NCI-H345 treated with DMSO at 0.1 percent for 48 hours (cell line): Measurements from ENCODE around the gene GEMIN2.
"Not testable (repeated sequence)": the region's sequence is repeated elsewhere in the genome, so short reads cannot be mapped to it uniquely, and the experiment has no call there.

Experiments used
- DNase-seq: peaks from one replicate; lab custom pipeline; 2025; ENCODE audit not compliant: unreplicated experiment; lab: John Stamatoyannopoulos, UW

GEMIN2 gene, protein sequence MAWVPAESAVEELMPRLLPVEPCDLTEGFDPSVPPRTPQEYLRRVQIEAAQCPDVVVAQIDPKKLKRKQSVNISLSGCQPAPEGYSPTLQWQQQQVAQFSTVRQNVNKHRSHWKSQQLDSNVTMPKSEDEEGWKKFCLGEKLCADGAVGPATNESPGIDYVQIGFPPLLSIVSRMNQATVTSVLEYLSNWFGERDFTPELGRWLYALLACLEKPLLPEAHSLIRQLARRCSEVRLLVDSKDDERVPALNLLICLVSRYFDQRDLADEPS

DNA sequence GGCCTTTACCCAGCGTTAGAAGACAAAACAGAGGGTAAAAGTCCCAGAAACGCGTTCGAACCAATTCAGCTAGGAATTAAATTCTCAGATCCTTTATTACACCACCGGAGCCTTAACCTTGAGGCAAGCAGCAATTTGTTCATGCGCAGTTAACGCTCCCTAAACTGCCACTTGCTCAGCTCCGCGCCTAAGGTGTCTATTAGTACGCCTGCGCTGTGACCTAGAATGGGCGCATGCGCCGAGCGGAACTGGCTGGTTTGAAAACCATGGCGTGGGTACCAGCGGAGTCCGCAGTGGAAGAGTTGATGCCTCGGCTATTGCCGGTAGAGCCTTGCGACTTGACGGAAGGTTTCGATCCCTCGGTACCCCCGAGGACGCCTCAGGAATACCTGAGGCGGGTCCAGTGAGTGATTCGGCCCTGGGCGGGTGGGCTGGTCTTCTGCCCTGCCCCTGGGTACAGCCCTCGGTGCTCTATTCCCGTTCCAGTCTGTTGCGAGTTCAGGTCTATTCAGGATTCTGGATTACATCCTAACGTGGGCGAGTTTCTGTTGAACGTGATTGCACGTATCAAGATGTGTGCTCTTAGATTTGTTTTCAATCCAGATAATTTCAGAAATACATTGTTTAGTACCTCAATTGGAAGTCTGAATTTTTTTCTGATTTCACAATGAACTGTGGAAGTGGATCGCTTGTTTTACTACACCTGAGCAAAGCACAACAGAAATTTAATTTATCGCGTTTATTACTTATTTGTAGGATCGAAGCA lies at the start of gene GEMIN2:
GEMIN2 (plus strand) TSS at position 251 of the 766 bp plus-strand sequence; CDS start at position 267, 16 bp downstream.
- DNase-seq = peak; percentile 94

DNA sequence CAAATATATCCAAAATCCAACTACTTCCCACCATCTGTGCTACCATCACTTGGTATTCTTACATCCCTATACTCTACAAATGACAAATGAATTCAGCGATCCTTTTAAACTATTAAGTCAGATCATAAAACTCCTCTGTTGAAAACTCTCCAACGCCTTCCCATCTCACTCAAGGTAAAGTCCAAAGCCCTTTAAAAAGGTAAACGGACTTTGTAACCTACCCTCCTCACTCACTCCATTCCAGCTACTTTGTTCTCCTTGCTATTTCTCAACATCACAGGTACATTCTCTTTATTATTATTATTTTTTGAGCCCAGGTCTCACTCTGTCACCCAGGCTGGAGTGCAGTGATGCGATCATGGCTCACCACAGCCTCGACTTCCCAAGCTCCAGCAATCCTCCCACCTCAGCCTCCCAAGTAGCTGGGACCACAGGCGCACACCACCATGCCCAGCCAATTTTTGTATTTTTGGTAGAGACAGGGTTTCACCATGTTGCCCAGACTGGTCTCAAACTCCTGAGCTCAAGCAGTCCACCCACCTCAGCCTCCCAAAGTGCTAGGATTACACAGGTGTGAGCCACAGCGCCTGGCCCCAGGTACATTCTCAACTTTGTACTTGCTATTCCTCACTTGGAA lies 44.8 kb upstream of the GEMIN2 start:
- DNase-seq = not testable (repeated sequence)

DNA sequence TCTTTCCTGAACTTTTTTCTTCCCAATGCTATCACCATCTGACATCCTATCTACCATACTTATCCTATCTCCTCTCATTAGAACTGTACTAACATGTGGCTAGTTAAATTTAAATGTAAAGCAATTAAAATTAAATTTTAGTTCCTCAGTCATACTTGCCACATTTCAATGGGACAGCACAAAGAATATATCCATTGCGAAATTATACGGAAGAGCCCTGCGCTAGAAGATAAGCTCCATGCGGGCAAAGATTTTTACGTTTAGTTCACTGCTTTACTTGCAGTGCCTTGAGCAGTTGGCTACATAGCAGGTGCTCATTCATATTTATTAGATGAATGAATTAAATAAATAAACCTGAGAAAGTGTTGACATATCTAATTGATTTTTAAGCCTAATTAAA lies 44.2 kb upstream of the GEMIN2 start:
- DNase-seq = no peak

DNA sequence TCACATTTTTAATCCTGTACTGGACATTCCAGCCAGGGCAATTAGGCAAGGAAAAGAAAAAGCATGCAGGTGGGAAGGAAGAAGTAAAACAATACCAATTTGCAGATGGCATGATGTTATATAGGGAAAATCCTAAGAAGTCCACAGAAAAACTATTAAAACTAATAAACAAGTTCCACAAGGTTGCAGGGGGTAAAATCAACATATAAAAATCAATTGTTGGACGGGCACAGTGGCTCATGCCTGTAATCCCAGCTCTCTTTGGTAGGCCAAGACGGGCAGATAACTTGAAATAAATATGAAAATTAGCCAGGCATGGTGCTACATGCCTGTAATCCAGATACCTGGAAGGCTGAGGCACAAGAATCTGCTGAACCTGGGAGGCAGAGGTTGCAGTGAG lies 43.0 kb upstream of the GEMIN2 start:
- DNase-seq = no peak

DNA sequence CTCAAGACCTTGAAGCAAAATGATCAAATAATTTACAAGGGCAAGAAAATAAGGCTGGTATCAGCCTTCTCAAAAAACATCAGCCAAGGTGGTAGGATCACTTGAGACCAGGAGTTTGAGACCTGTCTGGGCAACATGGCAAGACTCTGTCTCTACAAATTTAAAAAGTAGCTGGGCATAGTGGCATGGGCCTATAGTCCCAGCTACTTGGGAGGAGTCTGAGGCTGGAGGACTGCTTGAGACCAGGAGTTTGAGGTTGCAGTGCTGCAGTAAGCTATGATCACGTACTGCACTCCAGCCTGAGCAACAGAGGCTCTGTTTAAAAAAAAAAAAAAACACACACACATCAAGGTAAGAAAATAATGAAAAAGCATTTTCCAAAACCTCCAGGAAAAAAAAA lies 33.2 kb upstream of the GEMIN2 start:
- DNase-seq = no peak

DNA sequence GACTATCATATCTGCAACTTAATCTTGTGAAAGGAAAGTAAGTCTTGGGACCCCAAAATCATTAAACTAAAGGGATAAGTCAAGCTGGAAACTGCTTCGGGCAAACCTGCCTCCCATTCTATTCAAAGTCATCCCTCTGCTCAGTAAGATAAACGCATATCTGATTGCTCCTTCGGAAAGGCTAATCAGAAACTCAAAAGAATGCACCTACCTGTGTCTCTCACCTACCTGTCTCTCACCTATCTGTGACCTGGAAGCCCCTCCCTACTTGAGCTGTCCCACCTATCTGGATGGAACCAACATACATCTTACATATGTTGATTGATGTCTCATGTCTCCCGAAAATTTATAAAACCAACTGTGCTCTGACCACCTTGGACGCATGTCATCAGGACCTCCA lies 31.0 kb upstream of the GEMIN2 start:
- no peak for DNase-seq

DNA sequence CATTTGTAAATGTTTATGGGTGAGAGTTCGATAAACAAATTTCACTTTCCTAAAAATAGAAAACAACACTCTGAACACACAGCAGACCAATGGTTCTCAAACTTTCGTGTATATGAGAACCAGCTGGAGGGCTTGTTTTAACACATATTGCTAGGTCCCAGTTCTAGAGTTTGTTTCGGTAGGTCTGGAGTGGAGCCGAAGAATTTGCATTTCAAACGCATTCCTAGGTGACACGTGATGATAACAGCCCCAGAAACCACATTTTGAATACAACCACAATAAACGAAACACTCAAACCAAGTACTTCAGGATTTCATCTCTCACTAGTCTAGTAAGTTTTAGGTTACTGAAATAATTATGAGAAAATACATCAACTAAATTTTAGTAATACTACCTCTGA lies 28.2 kb upstream of the GEMIN2 start:
- DNase-seq = no peak

DNA sequence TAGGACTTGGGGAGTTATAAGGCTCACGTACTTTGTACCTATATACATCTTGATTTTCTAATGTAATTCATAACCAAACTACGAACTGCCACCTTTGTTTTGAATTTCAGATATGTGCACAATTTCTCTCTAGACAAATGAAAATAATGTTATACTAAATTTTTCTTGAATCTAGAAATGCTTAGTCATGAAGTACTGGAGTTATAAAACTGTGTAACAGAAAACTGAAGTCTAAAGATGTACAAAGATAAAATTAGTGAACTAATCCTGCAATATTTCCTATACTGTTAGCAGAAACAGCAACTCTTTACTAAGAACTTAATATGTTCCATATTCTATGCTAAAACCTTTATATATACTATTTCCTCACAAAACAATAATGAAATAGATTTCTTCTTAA lies 26.6 kb upstream of the GEMIN2 start:
- no peak for DNase-seq

DNA sequence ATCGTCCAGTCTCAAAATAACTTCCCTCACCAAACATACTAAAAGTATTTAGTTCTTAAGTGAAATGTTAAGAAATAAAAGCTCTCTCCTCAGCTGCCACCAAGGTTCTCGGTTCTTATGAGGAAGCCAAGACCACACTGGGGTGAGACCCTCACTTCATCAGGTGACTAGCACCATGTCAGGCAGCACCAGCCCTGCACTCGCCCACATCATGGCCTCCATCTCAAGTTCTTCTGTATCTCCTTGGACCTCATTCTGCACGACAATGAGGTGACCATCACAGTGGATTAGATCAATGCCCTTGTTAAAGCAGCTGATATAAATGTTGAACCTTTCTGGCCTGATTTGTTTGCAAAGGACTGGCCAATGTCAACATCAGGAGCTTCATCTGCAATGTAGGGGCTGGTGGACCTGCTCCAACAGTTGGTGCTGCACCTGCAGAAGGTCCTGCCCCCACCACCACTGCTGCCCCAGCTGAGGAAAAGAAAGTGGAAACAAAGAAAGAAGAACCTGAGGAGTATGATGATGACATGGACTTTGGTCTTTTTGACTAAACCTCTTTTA lies 23.5 kb upstream of the GEMIN2 start:
- no peak for DNase-seq

DNA sequence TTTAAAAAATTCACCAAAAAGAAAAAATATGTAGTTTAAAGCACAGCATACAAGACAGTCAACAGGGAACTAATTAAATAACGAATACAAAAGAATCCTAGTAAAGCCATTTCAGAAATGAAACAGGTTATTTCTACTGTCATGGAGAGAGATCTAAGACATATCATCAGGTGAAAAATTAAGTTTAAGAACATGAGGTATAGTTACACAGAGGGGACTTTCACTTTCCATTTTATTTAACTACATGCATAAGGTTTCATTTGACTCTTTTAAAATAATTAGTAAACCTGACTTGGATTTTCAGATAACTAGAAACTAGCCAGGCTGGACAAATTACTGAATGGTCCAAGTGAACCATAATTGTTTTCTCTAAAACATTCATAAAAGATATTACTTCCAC lies 22.4 kb upstream of the GEMIN2 start:
- DNase-seq = no peak

DNA sequence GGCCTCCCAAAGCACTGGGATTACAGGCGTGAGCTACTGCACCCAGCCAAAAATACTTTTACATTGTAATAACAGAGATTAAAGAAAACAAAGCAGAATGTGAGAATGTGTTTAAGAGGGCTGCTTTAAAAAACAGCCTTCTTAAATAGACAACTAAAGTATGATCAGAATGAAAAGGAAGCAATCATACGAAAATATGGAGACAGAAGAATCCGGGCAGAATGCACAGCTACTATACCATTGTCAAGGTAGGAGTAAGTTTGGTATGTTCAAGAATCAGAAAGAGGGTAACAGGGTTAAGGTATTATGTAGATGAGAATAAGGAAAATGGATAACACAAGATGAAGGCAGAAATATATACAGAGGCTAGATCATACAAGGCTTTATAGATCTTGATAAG lies 19.6 kb upstream of the GEMIN2 start:
- no peak for DNase-seq

DNA sequence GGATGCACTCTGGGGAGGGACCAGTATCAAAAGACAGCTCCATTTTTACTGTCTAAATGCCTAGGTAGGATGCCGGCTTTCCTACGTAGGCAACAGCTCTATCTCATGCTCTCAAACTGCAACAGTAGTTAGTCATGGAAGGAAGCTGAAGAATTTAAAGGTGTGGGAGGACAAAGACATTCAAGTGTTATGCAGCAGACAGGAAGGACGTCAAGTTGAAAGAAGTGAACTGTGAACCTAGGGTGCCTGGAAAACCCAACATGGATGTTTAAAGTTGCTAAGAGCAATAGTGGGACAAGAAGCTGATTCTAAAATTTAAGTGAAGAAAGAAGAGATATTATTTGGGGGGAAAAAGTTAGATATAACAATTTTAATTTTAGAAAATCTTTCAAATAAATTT lies 17.0 kb upstream of the GEMIN2 start:
- no peak for DNase-seq

DNA sequence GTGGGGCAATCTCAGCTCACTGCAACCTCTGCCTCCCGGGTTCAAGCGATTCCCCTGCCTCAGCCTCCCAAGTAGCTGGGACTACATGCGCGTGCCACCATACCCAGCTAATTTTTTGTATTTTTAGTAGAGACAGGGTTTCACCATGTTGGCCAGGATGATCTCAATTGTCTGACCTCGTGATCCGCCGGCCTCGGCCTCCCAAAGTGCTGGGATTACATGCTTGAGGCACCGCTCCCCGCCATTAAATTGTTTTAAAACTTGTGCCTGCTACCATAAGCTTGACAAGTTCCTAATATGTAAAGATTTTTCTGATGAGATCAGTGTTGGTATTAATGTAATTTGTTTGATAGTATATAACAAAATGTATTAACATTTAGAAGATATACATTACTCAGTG lies 14.9 kb upstream of the GEMIN2 start:
- DNase-seq = not testable (repeated sequence)

DNA sequence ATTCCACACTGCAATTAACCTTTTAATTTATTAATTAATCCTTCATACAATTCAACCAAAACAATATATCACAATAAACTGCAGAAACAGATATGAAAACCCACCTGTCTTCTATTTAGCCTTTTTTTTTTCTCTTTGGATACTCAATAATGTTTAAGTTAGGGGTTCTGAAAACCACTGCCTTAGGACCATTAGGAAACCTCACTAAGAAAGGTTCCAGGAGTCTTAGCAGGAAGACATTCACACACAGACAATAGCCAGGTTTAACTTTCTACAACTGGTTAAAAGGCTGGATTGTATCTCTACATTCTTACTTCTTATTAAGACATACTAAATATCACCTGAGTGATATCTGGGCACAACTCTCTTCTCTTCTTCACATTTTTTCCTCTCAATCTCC lies 14.4 kb upstream of the GEMIN2 start:
- DNase-seq = no peak

DNA sequence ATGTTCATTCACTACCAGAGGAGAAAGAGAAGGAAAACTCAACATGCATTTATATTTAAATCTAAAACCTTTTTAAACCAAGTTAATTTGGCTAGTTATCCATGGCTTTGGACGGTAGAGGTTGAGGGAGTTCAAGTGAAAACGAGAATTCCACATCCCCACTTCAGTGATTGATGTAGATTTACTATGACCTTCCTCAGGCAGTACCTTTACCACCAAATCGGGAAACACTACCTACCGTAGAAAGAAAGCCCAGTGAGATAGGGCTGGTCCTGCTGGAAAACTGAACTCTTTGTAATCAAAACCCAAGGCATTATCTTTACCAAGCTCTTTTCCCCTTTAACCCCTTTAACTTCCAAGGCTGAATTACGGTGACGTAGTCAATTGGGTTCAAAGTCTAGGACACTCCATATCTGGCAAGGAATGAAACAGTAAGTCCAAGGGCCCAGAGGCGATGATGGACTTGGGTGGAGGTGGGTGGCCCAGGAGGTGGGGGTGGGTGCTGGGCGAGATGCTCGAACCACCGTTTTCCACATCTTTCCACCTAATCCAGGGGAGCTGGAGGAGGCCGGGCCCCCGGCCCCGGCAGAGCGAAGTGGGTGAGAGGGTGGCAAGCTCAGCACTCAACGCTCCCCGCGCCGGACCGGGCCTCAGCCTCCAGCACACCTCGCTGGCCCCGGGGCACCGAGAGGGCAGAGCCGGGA lies 11.7 kb upstream of the GEMIN2 start:
- no peak for DNase-seq

DNA sequence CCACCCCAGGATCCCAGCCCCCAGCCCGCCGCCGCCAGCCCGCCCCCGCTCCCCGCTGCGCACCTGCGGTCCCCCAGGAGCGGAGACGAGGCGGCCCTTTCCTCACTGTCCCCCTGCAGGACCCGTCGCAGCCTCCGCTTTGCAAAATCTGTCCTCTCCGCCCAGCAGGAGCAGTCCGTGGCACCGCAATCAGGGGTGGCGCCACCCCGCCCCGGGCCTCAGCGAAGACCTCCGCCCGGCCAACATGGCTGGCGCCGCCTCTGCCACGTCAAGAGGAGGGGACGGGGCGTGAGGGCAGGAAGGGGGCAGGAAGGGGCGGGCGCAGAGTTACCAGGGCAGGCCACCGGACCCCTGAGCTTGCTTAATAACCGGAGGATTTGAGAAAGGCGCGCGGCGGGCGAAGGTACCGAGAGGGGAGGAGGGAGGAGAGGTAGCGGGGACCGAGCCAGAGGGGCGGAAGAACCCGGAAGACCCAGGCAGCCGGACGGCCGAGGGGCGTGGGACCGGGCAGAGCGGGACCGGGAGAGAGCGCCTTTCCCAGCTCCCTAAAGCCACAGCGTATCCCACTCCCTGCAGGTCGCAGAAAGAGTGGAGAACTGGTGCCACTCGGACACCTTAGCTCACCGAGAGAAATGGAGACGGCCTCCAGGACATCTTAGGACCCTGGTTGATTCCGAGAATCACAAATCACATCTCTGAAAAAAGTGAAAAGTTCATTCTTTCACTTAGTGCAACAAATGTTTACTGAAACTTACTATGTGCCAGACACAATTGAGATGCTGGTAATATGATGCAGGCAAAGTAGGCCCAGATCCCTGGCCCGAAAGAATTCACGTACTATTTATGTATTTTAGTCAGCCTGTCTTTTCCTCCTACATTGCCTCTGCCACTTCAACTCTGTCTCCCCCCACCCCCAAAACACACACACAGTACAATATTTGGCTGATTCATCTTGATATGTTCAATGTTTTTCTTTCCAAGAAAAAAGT lies 10.9 kb upstream of the GEMIN2 start, which contains the start of gene SEC23A:
SEC23A (minus strand) TSS at position 267 of the 989 bp plus-strand sequence. CDS start 7,117 bp downstream, outside the sequence.
- peak; percentile 70 for DNase-seq

DNA sequence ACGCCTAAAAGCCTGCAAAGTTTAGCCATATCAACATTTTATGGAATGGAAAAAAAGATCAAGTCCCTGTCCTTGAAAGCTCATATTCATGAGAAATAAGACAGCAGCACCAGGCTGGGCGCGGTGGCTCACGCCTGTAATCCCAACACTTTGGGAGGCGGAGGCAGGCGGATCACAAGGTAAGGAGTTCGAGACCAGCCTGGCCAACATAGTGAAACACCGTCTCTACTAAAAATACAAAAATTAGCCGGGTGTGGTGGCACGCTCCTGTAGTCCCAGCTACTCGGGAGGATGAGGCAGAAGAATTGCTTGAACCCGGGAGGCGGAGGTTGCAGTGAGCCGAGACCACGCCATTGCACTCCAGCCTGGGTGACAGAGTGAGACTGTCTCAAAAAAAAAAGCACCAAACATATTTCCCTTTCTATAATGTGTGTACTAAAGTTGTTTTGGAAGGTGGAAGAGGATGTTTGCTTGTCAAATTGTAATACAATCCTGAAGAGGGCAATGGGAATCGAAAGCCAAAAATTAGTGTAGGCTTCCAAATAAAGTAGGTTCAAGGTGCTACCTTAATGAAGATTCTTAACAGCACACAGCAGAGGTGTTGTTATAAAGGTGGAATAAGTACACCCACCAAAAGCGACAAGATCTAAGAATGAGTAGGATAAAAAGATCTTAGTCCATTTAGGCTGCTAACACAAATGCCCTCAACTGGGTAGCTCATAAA lies 9.9 kb upstream of the GEMIN2 start:
- DNase-seq = not testable (repeated sequence)

DNA sequence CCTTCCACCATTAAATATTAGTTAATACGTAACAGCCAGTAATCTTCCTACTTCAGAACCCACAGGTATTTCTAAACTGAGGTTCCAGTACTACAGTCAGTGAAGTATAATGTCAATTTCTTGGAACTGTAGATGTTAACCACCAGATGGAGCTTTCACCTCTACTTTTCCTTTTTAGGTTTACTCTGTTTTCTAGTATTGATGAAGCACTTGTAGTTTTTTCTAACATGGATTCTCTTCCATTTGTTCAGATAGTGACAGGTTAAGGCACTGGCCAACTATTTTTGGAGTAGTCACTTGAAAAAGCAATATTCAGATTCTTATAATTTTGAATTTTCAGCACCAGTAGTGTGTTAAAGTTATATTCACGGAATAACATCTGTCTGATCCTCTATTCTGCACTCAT lies 6.5 kb upstream of the GEMIN2 start:
- peak; percentile 10 for DNase-seq

DNA sequence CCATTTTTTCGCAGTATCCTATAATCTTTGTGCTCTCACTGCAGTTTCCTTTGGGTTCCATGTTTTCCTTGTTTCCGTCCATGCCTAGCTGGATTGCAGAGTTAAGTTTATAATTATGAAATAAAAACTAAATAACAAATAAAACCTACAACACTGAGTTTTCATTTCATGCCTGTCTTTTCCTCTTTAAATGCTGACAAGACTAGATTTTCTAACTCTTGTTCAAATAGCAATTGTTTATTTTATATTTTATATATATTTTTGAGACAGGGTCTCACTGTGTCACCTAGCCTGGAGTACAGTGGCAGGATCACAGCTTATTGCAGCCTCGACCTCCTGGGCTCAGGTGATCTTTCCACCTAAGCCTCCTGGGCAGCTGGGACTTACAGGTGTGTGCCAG lies 5.3 kb upstream of the GEMIN2 start:
- no peak for DNase-seq
